Activated naive CD8-positive, alpha-beta T cell (primary cell): Measurements from ENCODE around the gene ANGEL1.

Experiments
- H3K27ac Mint-ChIP-seq: one replicate; pipeline ENCODE4 v1.8.0; 2021; ENCODE audit warnings: mixed read lengths
- H3K27me3 Mint-ChIP-seq: one replicate; pipeline ENCODE4 v1.8.0; 2021; ENCODE audit warnings: mixed read lengths
- H3K36me3 Mint-ChIP-seq: one replicate; pipeline ENCODE4 v1.8.0; 2021; ENCODE audit warnings: mixed read lengths
- H3K4me1 Mint-ChIP-seq: one replicate; pipeline ENCODE4 v1.8.0; 2021; ENCODE audit warnings: low read depth, mixed read lengths
- H3K4me3 Mint-ChIP-seq: one replicate; pipeline ENCODE4 v1.8.0; 2021; ENCODE audit warnings: mild to moderate bottlenecking, mixed read lengths
- H3K9me3 Mint-ChIP-seq: one replicate; pipeline ENCODE4 v1.8.0; 2021; ENCODE audit warnings: low read depth, mixed read lengths

The ANGEL1 gene

GRCh38 chr14:76830556-76830955, 17.9 kb upstream of the ANGEL1 start:
- no peak overlapping the region for H3K4me3 Mint-ChIP-seq
- H3K27me3 Mint-ChIP-seq = peaks cover 2% of the 10 kb centered on the region
- H3K4me1 Mint-ChIP-seq = no peaks in the 10 kb centered on the region
- H3K36me3 Mint-ChIP-seq = no peaks in the 10 kb centered on the region
- H3K9me3 Mint-ChIP-seq = no peaks in the 10 kb centered on the region
- no peak overlapping the region for H3K27ac Mint-ChIP-seq

DNA sequence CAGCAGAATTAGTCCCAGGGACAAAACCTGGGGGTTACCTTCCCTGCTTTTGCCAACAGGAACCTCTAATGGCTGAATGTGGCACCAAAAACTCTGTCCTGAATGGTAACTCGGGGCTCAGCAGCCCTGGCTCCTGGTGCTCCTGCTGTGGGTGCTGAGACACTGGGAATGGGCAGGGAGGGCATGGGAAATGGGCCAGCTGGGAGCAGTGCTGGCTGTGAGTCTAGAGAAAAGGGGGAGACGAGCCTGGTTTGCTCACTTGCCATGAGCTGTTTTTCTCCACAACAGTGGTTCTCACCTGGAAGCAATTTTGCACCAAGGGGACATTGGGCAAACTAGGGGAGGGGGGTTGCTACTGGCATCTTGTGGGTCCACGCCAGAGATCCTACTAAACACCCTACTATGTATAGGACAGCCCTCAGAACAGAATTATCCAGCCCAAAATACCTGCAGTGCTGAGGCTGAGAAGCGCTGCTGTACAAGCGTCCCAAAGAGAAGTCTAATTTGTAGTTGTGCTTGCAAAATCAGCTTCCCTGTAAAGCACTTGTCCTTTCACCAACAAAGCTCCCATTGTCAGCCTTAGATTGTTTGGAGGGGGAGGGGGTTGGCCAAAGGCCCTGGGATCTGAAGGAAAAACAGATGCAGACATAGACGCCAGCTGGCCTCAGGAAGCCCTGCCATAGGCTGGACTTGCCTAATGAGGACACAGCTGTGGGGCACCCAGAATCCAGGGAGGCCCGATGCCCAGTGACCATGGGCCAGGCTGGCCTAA, 17.2 kb upstream of the ANGEL1 start:
- Mint-ChIP-seq H3K4me3 (no peak overlapping the region), H3K36me3 (no peaks in the 10 kb centered on the region), H3K4me1 (no peaks in the 10 kb centered on the region), H3K9me3 (no peaks in the 10 kb centered on the region), H3K27ac (no peak overlapping the region), H3K27me3 (peaks cover 2% of the 10 kb centered on the region)

- Mint-ChIP-seq H3K4me3 (no peak overlapping the region), H3K27me3 (peaks cover 5% of the 10 kb centered on the region), H3K9me3 (no peaks in the 10 kb centered on the region), H3K36me3 (no peaks in the 10 kb centered on the region), H3K4me1 (no peaks in the 10 kb centered on the region), H3K27ac (no peak overlapping the region)
These were observed 16.3 kb upstream of the ANGEL1 start for GRCh38 chr14:76829013-76829365.

DNA sequence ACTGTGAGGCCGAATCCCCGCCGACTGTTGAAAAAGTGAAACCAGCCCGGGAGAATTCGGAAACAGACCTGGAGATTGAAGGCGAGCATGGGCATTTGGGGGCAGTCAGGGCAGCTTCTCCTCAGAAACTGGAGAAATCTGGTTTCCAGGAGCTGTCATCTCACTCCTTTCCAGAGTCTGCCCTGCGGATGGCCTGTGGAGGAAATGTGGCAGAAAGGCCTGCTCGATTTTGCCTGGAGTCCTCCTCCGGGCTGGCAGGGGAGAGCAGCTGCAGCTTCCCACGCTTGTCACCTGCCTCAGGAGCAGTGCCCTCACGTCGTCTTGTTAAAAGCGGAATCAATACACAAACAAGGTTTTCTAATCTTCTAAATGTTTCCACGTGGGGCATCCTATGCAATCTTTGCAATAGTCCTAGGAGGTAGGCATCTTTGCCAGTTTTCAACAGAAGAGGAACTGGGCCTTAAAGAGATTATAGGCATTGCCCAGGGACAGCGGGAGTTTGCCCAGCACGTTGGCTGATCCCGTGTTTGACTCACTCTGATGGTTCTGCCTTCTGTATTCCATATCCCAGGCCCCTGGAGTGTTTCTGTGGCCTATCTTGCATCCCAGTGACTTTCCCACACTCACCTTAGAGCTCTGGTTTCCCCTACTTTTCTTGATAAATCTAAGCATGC, 15.8 kb upstream of the ANGEL1 start:
- no peak overlapping the region for H3K4me3 Mint-ChIP-seq
- H3K9me3 Mint-ChIP-seq = no peaks in the 10 kb centered on the region
- H3K27me3 Mint-ChIP-seq = peaks cover 5% of the 10 kb centered on the region
- H3K4me1 Mint-ChIP-seq = no peaks in the 10 kb centered on the region
- H3K27ac Mint-ChIP-seq = no peak overlapping the region
- H3K36me3 Mint-ChIP-seq = no peaks in the 10 kb centered on the region

DNA sequence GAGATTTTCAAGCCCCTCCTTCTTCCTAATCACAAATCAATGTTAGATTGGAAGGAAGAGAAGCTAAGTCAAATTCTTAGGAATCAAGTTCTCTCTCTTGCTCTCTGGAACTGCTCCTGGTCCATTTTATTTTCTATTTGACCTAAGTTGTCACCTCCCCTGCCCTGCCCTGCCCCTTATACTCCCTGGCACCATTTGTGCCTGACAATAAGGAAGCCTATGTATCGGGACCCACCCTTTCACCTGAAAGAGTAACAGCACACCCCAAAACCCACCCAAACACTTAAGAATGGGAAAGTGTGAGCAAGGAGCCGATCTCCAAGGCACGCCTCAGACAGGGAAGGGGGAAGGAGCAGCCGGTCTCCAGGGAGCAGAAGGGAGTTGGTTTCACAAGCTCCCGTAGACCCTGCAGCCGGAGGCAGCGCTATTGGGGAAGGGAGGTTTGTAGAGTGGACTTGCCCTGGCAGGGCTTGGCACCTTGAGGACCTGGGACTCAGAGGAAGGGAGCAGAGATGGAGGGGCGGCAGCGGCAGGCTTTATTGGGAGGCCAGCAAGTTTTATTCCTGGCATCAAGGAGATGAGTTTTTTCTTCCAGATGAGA, 15.1 kb upstream of the ANGEL1 start:
- H3K4me1 Mint-ChIP-seq = no peaks in the 10 kb centered on the region
- H3K27me3 Mint-ChIP-seq = peaks cover 5% of the 10 kb centered on the region
- no peaks in the 10 kb centered on the region for H3K36me3 Mint-ChIP-seq
- H3K9me3 Mint-ChIP-seq = no peaks in the 10 kb centered on the region
- H3K4me3 Mint-ChIP-seq = no peak overlapping the region
- H3K27ac Mint-ChIP-seq = no peak overlapping the region

DNA sequence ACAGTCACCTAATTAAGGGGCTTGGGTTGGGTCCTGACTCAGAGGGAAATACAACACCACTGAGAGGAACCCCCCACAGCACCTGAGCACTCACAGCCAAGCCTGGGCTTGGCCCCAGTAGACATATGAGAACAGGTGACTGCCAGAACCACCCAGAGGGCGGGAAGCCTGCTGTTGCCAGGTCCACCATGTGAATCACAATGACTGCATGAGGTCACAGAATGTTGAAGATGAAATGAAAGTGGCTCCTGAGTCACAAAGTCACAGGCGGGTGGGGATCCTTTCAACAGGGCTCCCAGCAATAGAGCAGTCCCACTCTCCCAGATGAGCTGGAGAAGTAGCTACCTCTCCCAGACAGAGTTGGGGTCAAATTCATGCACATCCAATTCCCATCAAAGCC, 13.4 kb upstream of the ANGEL1 start, which contains the start of gene LRRC74A:
TSS of gene LRRC74A (plus strand) at position 287 of the 400 bp plus-strand sequence. CDS start 290 bp downstream, outside the sequence.
- Mint-ChIP-seq H3K4me3 (no peak within 1 kb of the TSS), H3K27me3 (peaks cover 5% of the 10 kb centered on the region), H3K36me3 (no peaks in the 10 kb centered on the region), H3K27ac (no peak within 1 kb of the TSS), H3K4me1 (no peaks in the 10 kb centered on the region), H3K9me3 (no peaks in the 10 kb centered on the region)

- no peak overlapping the region for H3K4me3 Mint-ChIP-seq
These were observed 8.0 kb upstream of the ANGEL1 start for GRCh38 chr14:76820700-76821099.

DNA sequence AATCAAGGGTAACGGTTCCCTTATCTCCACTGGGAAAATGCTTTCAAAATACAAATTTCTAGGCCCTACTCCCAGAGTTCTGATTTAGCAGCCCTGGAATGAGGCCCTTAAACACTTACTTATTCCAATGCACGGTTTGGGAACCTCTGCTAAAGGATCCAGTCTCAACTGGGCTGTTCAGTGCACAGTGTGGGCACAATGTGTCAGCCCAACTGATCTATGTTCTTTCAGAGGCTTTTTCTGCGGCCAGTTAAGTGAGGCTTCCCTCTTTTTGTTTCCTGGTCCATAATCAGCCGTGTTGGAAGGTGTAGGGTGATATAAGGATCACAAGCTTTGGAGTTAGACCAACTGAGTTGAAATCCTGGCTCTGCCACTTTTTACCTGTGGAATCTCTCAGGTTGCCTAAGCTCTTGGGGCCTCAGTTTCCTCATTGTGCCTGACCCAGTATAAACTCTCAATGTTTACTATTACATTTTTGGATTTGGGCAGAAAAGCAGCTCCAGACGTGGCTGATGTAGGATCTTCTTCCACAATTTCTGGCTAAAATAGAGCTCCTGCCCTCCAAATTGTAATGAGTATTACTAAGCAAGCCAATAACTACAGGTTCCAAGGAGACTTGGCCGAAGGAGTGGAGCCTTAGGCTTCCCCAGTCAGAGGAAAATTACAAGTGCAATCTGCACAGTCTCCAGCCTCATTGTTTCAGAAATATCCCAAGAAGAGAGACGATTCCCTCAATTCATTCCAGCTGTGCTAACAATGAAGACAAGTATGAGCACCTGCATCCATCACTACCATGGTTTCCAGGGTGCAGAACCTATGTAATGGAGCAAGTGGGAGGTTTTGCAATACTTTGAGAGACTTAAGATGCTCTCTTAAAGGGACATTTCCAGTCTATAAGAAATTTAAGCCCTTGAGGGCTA, 2.3 kb upstream of the ANGEL1 start:
- no peaks in the 10 kb centered on the region for H3K9me3 Mint-ChIP-seq
- H3K27me3 Mint-ChIP-seq = no peaks in the 10 kb centered on the region
- H3K4me3 Mint-ChIP-seq = no peak overlapping the region
- H3K36me3 Mint-ChIP-seq = no peaks in the 10 kb centered on the region
- H3K27ac Mint-ChIP-seq = no peak overlapping the region
- peaks cover 21% of the 10 kb centered on the region for H3K4me1 Mint-ChIP-seq

More at GRCh38 chr14:76820700-76821099, 8.0 kb upstream of the ANGEL1 start:
- Mint-ChIP-seq H3K9me3 (no peaks in the 10 kb centered on the region), H3K27me3 (peaks cover 9% of the 10 kb centered on the region), H3K4me1 (no peaks in the 10 kb centered on the region), H3K36me3 (no peaks in the 10 kb centered on the region), H3K27ac (no peak overlapping the region)

GRCh38 chr14:76812093-76812421, 625 bp downstream of the ANGEL1 start:
- peaks cover 8% of the 10 kb centered on the region for H3K36me3 Mint-ChIP-seq
- H3K4me1 Mint-ChIP-seq = peaks cover 35% of the 10 kb centered on the region
- H3K27me3 Mint-ChIP-seq = no peaks in the 10 kb centered on the region
- H3K27ac Mint-ChIP-seq = peak overlapping the region; percentile 89
- peak overlapping the region; percentile 94 for H3K4me3 Mint-ChIP-seq
- H3K9me3 Mint-ChIP-seq = no peaks in the 10 kb centered on the region

GRCh38 chr14:76811561-76811960, 1.1 kb downstream of the ANGEL1 start:
- H3K36me3 Mint-ChIP-seq = peaks cover 11% of the 10 kb centered on the region
- H3K27ac Mint-ChIP-seq = peak overlapping the region; percentile 89
- no peaks in the 10 kb centered on the region for H3K9me3 Mint-ChIP-seq
- H3K27me3 Mint-ChIP-seq = no peaks in the 10 kb centered on the region
- peak overlapping the region; percentile 94 for H3K4me3 Mint-ChIP-seq
- peaks cover 35% of the 10 kb centered on the region for H3K4me1 Mint-ChIP-seq

- H3K9me3 Mint-ChIP-seq = no peaks in the 10 kb centered on the region
- H3K4me3 Mint-ChIP-seq = peak overlapping the region; percentile 94
- peak overlapping the region; percentile 25 for H3K27ac Mint-ChIP-seq
- peaks cover 11% of the 10 kb centered on the region for H3K36me3 Mint-ChIP-seq
- no peaks in the 10 kb centered on the region for H3K27me3 Mint-ChIP-seq
- peaks cover 35% of the 10 kb centered on the region for H3K4me1 Mint-ChIP-seq
These were observed 1.7 kb downstream of the ANGEL1 start for GRCh38 chr14:76810953-76811400.

- Mint-ChIP-seq H3K27me3 (no peaks in the 10 kb centered on the region), H3K4me1 (peaks cover 38% of the 10 kb centered on the region), H3K27ac (peak overlapping the region; percentile 25), H3K36me3 (peaks cover 13% of the 10 kb centered on the region), H3K4me3 (peak overlapping the region; percentile 94), H3K9me3 (no peaks in the 10 kb centered on the region)
These were observed 2.2 kb downstream of the ANGEL1 start for GRCh38 chr14:76810525-76810924.

DNA sequence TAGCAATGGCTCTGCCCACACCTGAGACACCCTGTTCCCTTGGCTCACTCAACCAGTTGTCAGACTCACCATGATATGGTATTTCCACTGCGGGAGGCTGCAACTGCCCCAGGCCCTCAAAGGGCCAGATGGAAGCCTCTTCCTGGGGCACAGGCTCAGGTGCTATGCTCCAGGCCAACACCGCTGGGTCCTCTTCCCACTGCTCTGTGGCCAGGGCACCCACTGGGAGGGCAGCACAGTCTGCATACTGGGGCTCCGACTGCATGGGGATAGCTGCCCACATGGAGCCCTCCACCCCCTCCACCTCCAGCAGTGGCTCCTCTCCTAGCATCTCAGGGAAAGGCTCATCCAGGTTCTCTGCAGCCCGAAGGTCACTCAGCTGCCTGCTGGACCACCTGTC, 3.7 kb downstream of the ANGEL1 start:
- Mint-ChIP-seq H3K27me3 (no peaks in the 10 kb centered on the region), H3K4me1 (peaks cover 38% of the 10 kb centered on the region), H3K27ac (no peak overlapping the region), H3K36me3 (peaks cover 17% of the 10 kb centered on the region), H3K4me3 (no peak overlapping the region), H3K9me3 (no peaks in the 10 kb centered on the region)

GRCh38 chr14:76808011-76808410, 4.7 kb downstream of the ANGEL1 start:
- Mint-ChIP-seq H3K9me3 (no peaks in the 10 kb centered on the region), H3K27me3 (no peaks in the 10 kb centered on the region), H3K4me1 (peaks cover 35% of the 10 kb centered on the region), H3K36me3 (peaks cover 25% of the 10 kb centered on the region), H3K4me3 (no peak overlapping the region), H3K27ac (no peak overlapping the region)
